Sigmoid colon (tissue), 4 donors: ENCODE measurements around the gene HIF1A.

Experiments
- CTCF ChIP-seq, 4 experiments: fragments of 450-650 bp in 3 of 4; fragments of 200-600 bp in 1 of 4; IDR thresholded peaks; one replicate each; pipeline ENCODE4 v1.5.1; 2016 to 2019; ENCODE audit warnings: antibody characterized with exemption in 4 of 4, mild to moderate bottlenecking in 3 of 4, moderate library complexity in 2 of 4
- POLR2A ChIP-seq, 2 donors: fragments of 450-650 bp; IDR thresholded peaks; one replicate each; pipeline ENCODE4 v1.6.1; 2016; ENCODE audit warnings: antibody characterized with exemption in 2 of 2, mild to moderate bottlenecking in 2 of 2, moderate library complexity in 2 of 2
- POLR2AphosphoS5 ChIP-seq, 4 donors: sonication (generic); formaldehyde crosslinking; IDR thresholded peaks; one replicate each; pipeline ENCODE4 v1.6.1; 2017; ENCODE audit warnings: antibody characterized with exemption in 4 of 4

- TF ChIP-seq POLR2A (IDR thresholded peaks at IDR 0.05) (no peak), CTCF (IDR thresholded peaks at IDR 0.05) (no peak), POLR2AphosphoS5 (IDR thresholded peaks at IDR 0.05) (peak in 3 of 4 donors; percentile 11 to 58 (median 17))
Observed at GRCh38 chr14:61695695-61696527, 598 bp downstream of the HIF1A start.
